GM19467 (cell line): ENCODE measurements around the gene MALAT1.

Source experiments
- ATAC-seq: cut with Tn5 transposase; IDR thresholded peaks from one replicate; pipeline ENCODE4 v1.9.1; 2021; ENCODE audit warnings: mild to moderate bottlenecking, moderate library complexity; ENCODE audit not compliant: unreplicated experiment

The MALAT1 gene

DNA sequence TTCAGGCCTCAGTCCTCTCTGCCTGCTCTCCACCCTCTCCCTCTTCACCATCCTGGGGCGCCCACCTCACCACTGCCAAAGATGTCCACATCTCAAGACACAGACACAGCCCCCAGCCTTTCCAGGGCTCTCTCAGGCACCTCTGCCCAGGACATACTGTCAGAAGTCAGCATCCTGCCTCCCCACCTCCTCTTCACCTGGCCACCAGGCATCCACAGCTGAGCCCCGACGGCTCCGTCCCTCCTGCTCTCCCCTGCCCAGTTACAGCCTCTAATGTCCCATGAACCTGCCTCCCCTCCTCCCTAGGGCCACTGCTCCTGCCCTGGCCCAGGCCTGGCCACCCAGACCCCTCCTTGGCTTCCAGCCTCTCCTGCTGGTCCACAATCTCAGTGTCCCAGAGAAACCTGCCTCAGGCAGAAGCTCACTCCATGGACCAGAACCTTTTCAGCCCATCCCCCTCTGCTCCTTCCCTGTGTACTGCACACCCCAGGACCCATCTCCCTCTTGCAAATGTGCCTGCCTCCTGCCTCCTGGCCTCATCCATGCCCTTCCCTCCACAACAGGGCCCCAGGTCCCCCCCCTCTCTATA is 56.1 kb downstream of the MALAT1 start:
- ATAC-seq = no peak

DNA sequence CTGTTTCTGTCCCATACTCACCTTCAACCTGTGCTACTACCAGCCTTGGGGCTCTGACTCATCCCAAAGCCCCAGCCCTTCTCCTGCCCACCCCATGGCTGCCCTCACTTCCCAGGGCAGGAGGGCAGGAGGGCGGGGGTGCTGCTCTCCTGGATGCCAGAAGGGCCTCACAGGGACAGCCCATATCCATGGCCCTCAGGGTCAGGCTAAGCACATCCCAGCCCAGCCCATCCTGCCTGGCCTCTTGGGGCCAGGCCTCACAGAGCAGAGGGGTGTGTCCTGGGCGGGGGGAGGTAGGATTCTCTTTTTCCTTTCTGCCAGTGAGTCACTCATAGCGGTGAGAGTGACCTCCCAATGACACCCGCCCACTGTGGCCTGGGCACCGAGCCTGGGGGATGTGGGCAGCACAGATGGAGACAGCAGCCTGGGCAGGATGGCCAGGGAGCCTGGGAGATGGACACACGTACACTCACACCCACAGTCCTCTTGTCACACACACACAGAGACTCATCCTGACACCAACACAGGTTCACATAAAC is 56.9 kb downstream of the MALAT1 start:
- ATAC-seq = no peak
